CD4-positive, alpha-beta T cell treated with Interleukin-6 at 100 ng/mL for 8 hours (primary cell): ENCODE measurements around the gene CGAS.
"Not testable (repeated sequence)": the region's sequence is repeated elsewhere in the genome, so short reads cannot be mapped to it uniquely, and the experiment has no call there.

ENCODE experiments used
- DNase-seq: peaks from one replicate; pipeline ENCODE4 v3.0.0-alpha.2; 2020; ENCODE audit warnings: mixed read lengths, low spot score

The CGAS gene

DNA sequence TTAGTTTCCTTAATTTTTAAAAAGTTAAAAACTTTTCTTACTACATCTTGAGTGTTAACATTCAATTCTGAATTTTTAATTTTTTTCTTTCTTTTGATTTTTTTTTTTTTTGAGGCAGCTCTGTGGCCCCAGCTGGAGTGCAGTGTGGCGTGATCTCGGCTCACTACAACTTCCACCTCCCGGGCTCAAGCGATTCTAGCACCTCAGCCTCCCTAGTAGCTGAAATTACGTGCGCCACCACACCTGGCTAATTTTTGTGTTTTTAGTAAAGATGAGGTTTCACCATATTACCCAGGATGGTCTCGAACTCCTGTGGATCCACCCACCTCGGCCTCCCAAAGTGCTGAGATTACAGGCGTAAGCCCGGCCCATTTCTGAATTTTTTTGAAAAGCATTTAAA is 56.2 kb downstream of the CGAS start:
- DNase-seq = no peak

DNA sequence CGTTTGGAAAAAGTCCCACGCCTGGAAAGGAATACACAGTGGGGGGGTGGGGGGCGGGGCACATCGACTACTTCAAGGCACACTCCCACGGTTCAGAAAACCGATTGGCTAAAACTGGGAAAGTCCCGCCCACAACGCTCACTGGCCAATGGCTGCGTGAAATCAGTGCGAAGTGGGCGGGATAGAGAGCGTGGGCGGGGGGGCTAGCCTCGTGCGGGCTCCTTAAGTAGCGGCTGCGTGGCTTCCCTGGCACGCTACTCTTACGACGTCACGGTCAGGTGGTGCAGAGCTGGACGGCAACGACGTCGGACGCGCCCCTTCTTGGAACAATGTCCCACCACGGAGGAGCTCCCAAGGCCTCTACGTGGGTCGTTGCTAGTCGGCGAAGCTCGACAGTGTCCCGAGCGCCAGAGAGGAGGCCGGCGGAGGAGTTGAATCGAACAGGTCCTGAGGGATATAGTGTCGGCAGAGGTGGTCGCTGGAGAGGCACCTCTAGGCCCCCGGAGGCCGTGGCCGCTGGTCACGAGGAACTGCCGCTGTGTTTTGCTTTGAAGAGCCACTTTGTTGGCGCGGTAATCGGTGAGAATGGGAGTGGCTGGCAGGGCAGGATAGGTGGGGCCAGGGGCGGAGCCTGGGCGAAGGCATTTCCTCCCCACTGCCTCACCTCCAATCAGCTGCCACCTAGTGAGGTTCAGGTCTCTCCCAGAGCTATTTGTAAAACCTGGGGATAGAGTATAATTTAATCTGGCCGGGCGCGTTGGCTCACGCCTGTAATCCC is 57.3 kb downstream of the CGAS start, which contains the start of gene DDX43:
Gene DDX43 (plus strand): TSS at position 252 of the 778 bp plus-strand sequence. CDS start 78 bp downstream, at position 330.
- peak; percentile 30 for DNase-seq

DNA sequence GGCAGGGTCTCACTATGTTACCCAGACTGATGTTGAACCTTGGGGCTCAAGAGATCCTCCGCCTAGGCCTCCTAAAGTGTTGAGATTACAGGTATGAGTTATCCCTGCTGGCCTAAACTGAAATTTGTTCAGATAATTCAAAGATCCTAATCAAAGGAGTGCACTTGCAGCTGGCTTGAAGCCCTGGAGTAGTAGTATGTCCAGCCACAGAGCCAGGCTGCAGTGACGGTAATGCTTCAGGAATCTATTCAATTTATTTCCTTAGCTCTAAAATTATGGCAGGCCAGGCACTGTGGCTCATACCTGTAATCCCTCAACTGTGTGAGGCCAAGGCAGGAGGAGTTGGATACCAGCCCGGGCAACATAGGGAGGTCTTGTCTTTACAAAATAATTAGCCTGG is 58.8 kb downstream of the CGAS start:
- DNase-seq = no peak

DNA sequence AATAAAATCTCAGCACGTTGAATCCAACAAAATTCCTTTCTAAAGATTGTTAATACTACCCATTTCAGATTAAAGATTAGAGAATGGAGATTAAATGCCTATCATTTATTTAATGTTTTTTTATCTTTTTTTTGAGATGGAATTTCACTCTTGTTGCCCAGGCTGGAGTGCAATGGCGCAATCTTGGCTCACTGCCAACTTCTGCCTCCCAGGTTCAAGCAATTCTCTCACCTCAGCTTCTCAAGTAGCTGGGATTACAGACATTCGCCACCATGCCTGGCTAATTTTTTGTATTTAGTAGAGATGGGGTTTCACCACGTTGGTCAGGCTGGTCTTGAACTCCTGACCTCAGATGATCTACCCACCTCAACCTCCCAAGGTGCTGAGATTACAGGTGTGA is 59.9 kb downstream of the CGAS start:
- not testable (repeated sequence) for DNase-seq

DNA sequence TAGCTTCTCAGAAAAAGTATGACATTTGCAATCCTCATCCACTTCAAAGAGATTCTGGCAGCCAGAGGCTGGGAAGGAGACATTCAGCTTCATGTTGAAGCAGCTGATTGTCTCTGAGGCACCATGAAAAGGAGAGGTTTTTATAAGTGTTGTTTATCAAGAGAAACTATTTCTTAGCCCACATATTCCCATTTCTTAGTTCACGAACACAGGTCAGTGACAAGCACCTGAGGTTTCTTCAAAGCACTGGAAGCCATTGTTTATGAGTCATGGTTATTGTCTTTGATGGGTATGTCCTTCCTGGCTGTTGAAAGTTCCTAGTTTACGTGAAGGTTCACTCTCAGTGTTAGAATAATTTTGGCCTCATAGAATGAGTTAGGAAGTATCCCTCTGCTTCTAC is 60.4 kb downstream of the CGAS start:
- DNase-seq = peak; percentile 11

DNA sequence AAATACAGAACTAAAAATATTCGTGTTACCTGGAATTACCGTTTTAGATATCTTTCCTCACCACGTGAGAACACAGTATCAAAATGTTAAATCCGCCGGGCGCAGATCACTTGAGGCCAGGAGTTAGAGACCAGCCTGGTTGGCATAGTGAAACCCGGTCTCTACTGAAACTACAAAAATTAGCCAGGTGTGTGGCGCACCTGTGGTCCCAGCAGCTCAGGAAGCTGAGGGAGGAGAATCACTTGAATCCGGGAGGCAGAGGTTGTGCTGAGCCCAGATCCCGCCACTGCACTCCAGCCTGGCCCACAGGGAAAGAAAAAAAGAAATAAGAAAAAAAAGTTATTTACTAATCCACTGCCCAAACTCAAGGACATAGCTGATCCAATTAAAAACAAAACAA is 62.2 kb downstream of the CGAS start:
- no peak for DNase-seq

DNA sequence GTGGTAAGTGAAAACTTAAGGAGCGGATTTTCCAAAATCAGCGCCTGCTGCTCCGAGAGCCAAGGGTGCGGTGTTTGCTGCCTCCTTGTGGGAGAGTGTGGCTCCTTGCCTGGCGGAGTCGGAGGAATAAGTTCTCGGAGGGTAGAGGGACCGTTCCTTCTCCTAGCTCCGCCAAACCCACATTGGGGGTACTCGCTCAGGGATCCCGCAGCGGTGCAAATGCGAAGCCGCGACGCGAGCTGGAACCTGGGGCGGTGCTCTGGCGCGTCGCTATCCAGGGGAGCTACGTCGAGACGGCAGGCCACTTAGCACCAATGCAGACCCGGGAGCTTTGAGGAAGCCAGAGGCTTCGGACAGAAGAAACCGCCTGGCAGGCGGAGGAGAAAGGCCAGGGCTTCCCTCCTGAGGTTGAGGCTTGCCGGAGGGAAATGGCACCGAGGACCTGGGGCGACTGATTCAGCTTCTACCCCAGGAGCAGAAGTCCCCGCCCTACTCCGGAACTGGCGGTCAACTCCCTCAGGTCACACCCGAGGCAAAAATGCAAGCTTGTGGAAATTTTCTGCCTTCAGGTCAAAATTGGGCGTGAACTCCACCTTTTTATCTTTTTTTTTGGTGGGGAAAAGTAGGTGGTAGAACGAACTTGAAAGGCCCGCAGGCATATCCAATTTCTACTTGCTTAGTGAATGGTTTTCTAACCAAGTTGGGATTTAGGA is 63.1 kb downstream of the CGAS start:
- peak; percentile 60 for DNase-seq

DNA sequence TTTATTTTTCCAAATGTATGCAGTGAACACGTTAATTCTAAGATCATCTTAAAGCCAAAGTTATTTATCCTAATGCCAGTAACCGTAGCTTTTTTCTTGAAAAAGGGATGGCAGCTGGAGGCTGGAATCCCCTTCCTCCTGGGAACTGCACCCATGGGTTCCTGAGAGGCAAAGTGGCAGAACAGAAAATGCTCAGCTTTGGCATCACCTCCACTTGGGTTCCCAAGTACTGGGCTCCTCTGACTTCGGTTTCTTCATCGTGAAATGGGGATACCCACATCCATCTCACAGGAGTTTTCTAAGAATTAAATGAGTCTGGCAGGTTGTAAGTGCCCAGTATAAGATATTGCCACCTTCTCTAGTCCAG is 63.7 kb downstream of the CGAS start:
- no peak for DNase-seq

DNA sequence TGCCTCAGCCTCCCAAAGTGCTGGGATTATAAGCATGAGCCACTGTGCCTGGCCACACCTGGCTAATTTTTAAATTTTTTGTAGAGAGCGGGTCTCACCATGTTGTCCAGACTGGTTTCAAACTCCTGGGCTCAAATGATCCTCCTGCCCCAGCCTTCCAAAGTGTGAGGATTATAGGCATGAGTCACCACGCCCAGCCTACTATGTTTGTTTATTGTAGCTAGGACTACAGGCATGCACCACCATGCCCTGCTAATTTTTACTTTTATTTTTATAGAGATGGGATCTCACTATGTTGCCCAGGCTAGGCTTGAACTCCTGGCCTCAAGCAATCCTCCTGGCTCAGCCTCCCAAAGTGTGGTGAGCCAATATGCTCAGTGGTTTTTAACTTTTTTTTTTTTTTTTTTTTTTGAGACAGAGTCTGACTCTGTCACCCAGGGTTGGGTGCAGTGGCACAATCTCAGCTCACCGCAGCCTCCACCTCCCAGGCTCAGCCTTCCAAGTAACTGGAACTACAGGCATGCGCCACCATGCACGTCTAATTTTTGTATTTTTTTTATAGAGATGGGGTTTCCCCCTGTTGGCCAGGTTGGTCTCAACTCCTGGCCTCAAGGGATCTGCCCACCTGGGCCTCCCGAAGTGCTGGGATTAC is 69.5 kb downstream of the CGAS start:
- no peak for DNase-seq

DNA sequence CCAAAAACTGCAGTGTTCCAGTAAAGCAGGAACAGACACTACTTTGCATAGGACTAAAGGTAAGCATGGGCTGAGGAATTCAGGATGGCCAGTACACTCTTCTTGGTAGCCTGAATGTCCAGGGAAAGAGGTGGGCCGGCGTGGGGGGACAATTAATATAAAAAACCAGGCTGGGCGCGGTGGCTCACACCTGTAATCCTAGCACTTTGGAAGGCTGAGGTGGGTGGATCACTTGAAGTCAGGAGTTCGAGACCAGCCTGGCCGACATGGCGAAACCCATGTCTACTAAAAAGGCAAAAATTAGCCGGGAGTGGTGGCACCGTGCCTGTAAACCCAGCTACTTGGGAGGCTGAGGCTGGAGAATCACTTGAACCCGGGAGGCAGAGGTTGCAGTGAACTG is 70.6 kb downstream of the CGAS start:
- DNase-seq = not testable (repeated sequence)

DNA sequence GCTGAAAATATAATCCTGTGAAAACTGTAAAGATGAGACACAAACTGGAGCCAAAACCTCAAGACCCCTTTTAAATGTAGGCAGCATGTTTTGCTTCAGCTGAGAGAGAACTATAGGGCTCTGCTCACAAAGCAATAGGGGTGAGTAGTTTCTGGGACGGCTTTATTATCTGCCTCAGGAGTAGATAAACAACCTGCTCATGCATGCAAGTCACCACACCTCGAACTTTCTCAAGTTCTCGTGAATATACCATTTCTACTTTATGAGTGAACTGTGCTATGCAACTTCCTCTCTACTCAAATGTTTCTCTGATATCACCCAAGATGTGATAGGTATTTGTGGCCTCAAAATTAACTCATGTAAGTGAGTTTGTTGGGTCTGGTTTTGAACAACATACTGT is 74.9 kb downstream of the CGAS start:
- DNase-seq = no peak

DNA sequence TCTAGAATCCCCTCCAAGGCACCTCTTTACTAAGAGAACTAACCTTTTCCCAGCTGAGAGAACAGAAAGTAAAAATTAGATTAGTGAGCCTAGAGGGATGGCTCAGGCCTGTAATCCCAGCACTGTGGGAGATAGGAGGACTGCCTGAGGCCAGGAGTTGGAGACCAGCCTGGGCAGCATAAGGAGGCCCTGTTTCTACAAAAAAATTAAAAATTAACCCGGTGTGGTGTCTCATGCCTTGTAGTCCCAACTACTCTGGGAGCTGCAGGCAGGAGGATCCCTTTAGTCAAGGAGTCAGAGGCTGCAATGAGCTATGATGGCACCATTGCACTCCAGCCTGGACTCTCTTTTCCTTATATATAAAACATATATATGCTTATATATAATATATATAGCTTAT is 76.9 kb downstream of the CGAS start:
- DNase-seq = no peak
